Erythroblast (primary cell): ENCODE results near the gene KRTAP5-1.
"Not testable (repeated sequence)": the region's sequence is repeated elsewhere in the genome, so short reads cannot be mapped to it uniquely, and the experiment has no call there.

ENCODE experiments used
- GATA1 ChIP-seq: IDR thresholded peaks from 2 replicates; pipeline ENCODE4 v1.6.1; 2011; ENCODE audit warnings: low read depth, mild to moderate bottlenecking, control low read depth, low read length, moderate library complexity
- POLR2A ChIP-seq: IDR thresholded peaks from 2 replicates; pipeline ENCODE4 v1.6.1; 2011; ENCODE audit warnings: mild to moderate bottlenecking, low read length

GRCh38 chr11:1589191-1589963 is 4.3 kb upstream of the KRTAP5-1 start:
- not testable (repeated sequence) for TF ChIP-seq POLR2A, GATA1
